DOHH2 (cell line): ENCODE data around the gene MCRIP1.

Experiments used
- EZH2phosphoT487 ChIP-seq: fragments of 200-600 bp; sonication (generic); IDR thresholded peaks from 2 replicates; pipeline ENCODE4 v1.6.1; 2017; ENCODE audit warnings: borderline replicate concordance, mild to moderate bottlenecking, antibody characterized with exemption, low read length, moderate library complexity, mixed read lengths
- TF ChIP-seq, protein P1 (sequence below): fragments of 200-600 bp; sonication (generic); IDR thresholded peaks from one replicate; pipeline ENCODE4 v1.5.1; 2014; ENCODE audit warnings: antibody characterized with exemption, mild to moderate bottlenecking, low read depth, low read length; ENCODE audit not compliant: poor library complexity, severe bottlenecking

- TF ChIP-seq, protein P1, sequence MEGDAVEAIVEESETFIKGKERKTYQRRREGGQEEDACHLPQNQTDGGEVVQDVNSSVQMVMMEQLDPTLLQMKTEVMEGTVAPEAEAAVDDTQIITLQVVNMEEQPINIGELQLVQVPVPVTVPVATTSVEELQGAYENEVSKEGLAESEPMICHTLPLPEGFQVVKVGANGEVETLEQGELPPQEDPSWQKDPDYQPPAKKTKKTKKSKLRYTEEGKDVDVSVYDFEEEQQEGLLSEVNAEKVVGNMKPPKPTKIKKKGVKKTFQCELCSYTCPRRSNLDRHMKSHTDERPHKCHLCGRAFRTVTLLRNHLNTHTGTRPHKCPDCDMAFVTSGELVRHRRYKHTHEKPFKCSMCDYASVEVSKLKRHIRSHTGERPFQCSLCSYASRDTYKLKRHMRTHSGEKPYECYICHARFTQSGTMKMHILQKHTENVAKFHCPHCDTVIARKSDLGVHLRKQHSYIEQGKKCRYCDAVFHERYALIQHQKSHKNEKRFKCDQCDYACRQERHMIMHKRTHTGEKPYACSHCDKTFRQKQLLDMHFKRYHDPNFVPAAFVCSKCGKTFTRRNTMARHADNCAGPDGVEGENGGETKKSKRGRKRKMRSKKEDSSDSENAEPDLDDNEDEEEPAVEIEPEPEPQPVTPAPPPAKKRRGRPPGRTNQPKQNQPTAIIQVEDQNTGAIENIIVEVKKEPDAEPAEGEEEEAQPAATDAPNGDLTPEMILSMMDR, result no peak
- TF ChIP-seq EZH2phosphoT487, result no peak
Observed at GRCh38 chr17:81845881-81846742, 13.0 kb upstream of the MCRIP1 start.
